ENCODE data around the gene ANK2.

DNA sequence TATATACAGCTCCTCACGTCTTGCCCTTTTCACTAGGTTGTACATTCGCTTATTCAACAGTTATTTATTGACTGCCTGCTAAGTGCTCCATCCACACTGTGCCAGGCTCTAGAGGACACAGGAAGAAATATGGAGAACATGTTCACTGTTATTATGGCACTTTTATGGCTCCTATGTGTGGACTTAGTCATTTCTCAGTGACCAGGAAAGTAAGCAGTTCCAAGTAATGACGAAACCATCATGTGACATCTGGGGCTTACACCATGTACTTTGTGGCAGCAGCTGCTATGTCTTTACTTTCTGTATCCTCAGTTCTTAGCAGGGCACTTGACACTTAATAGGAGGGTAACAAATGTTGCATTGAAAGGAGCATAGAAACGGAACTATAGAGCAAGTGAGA, 278.0 kb downstream of the ANK2 start:
- TF ChIP-seq EZH2 (IDR thresholded peaks at IDR 0.05) (no peak), EZH2phosphoT487 (IDR thresholded peaks at IDR 0.05) (no peak)
- TF ChIP-seq, protein P1, sequence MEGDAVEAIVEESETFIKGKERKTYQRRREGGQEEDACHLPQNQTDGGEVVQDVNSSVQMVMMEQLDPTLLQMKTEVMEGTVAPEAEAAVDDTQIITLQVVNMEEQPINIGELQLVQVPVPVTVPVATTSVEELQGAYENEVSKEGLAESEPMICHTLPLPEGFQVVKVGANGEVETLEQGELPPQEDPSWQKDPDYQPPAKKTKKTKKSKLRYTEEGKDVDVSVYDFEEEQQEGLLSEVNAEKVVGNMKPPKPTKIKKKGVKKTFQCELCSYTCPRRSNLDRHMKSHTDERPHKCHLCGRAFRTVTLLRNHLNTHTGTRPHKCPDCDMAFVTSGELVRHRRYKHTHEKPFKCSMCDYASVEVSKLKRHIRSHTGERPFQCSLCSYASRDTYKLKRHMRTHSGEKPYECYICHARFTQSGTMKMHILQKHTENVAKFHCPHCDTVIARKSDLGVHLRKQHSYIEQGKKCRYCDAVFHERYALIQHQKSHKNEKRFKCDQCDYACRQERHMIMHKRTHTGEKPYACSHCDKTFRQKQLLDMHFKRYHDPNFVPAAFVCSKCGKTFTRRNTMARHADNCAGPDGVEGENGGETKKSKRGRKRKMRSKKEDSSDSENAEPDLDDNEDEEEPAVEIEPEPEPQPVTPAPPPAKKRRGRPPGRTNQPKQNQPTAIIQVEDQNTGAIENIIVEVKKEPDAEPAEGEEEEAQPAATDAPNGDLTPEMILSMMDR (IDR thresholded peaks at IDR 0.05), result no peak
